Choroid plexus epithelial cell (primary cell): ENCODE data around the gene ZNF326.

Source experiments
- DNase-seq: peaks from one replicate; pipeline ENCODE4 v3.0.0-alpha.2; 2010; ENCODE audit warnings: low read depth
- H3K4me3 ChIP-seq: 2 replicates; pipeline ENCODE4 v1.5.1; 2011; ENCODE audit warnings: low read depth, mild to moderate bottlenecking, control low read depth, low read length, moderate library complexity
- TF ChIP-seq, protein P1 (sequence below): conservative IDR thresholded peaks from 2 replicates; pipeline ENCODE4 v1.5.1; 2011; ENCODE audit warnings: low read depth, mild to moderate bottlenecking, control low read depth, inconsistent platforms, low read length, moderate library complexity

Gene ZNF326

DNA sequence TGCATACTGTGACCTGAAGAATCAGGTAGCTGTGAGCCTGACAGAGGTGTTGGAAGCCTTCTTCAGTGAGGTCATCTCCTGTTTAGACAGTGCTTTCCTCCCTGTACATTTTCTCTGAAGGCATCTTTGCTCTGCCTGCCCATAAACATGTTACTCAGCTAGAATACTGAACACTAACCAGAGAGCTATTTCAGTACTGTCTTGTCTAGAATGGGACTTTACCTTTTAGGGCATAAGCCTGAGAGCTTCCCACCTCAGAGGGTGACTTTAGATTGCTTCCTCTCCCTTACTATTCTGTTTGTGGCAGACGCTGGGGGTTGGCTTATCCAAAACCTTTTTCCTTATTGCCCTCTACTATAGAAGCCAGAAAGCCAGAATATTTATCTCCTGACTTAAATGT is 23.3 kb upstream of the ZNF326 start:
- DNase-seq = no peak
- TF ChIP-seq, protein P1, sequence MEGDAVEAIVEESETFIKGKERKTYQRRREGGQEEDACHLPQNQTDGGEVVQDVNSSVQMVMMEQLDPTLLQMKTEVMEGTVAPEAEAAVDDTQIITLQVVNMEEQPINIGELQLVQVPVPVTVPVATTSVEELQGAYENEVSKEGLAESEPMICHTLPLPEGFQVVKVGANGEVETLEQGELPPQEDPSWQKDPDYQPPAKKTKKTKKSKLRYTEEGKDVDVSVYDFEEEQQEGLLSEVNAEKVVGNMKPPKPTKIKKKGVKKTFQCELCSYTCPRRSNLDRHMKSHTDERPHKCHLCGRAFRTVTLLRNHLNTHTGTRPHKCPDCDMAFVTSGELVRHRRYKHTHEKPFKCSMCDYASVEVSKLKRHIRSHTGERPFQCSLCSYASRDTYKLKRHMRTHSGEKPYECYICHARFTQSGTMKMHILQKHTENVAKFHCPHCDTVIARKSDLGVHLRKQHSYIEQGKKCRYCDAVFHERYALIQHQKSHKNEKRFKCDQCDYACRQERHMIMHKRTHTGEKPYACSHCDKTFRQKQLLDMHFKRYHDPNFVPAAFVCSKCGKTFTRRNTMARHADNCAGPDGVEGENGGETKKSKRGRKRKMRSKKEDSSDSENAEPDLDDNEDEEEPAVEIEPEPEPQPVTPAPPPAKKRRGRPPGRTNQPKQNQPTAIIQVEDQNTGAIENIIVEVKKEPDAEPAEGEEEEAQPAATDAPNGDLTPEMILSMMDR = no peak
- no peak overlapping the region for H3K4me3 ChIP-seq

DNA sequence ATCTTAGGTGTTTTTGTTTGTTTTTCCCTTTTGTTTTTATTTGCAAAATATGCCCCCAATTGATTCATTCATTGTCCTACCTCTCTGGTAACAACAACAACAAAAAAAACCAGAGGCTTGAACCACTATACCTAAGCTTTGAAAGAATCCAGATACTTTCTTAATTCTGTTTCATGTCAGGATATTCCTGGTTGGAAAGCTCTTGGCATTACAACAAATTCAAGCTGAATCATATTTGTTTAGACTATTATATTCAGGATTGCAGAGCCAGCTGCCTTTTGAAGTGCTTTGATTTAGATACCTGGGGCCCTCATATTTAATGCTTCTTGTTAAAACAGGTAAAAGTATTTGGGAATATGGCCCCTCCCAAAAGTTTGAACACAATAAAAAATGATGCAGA is 22.9 kb upstream of the ZNF326 start:
- H3K4me3 ChIP-seq = no peak overlapping the region
- TF ChIP-seq, protein P1 = no peak
- DNase-seq = no peak

DNA sequence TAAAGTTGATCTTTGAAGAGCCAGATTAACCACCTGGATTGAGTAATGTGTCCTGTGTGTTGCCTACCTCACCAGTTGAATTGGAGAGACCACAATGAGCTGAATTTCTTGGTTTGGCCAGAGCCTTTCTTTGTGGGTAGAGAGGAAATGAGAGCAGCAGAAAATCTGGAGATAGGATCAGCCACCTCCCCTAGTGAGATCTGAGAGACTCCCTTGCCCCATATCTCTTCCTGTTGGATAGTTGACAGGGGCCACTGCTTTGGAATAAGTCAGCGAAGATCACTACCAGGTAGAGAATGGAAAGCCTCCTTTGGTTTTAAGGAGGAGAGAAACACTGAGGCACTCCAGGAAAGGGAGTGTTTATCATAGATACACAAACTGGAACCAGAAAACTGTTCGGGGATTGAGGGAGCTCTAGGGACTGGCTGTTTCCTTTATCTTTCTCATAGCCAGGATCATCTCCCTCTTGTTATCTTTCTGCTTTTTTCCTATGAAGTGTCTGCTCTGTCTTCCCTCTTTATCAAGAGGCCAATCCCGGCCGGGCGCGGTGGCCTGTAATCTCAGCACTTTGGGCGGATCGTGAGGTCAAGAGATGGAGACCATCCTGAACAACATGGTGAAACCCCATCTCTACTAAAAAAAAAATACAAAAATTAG is 21.3 kb upstream of the ZNF326 start:
- DNase-seq = no peak
- no peak overlapping the region for H3K4me3 ChIP-seq
- TF ChIP-seq, protein P1 = no peak

DNA sequence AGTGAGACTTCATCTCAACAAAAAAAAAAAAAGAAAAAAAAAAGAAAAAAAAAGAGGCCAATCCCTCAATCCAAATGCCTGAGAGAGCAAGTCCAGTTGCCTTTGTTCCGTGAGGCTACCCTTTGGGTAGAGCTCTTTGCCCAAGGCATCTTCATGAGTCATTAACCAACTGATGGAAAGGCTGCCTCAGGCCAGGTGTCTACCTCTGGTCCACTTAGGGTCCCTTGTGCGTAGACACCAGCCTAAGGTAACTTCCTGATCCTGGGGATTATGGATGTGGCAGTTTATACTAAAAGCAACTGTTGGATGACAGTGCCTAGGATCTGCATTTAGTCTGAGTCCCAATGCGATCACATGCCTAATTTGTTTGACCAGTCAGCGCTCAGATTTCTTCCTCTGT is 20.7 kb upstream of the ZNF326 start:
- DNase-seq = no peak
- no peak overlapping the region for H3K4me3 ChIP-seq
- TF ChIP-seq, protein P1 = no peak

DNA sequence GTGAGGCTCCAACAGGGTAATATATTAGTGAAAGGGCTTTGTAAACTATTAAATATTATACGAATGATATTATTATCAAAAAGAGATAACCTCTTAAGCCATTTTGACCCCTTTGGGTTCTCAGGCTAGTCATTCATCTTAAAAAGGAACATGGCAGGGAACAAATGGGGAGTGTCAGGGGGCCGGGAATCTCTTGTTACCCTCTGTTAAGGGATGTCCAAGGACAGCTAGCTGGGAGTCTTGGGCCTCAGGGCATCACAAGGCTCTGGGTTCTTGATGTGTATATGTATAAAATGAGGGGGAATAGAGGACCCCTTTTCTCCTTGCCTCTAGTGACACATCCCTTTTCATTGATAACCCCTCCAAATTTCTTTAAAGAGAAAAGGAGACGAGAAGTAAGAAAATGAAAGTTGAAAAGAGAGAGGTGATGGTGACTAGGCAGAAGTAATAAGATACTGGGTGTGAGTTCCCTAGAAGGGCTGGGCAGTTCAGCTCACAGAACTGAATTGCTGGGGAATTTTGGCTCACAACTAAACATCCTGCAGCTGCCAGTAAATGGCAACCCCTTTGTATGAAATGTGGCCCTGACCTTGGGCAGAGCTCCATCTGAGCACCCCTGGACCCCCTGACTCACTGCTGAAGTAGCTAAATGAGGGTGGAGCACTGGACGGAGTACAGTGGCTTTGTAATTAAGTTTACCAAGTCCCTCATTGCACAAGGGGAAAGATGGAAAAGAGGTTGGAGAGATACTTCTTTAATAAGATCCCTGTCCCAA is 20.0 kb upstream of the ZNF326 start:
- DNase-seq = peak; percentile 82
- no peak overlapping the region for H3K4me3 ChIP-seq
- TF ChIP-seq, protein P1 = no peak

GRCh38 chr1:89975540-89976125 is 19.3 kb upstream of the ZNF326 start:
- no peak overlapping the region for H3K4me3 ChIP-seq

More at GRCh38 chr1:89975540-89976125, 19.3 kb upstream of the ZNF326 start:
- DNase-seq = no peak
- TF ChIP-seq, protein P1 = no peak
